Sigmoid colon (tissue), 7 donors: ENCODE results near the gene PLCB1. TPM values are rescaled to one million over a fixed set of nuclear protein-coding genes. Genes with fewer than 3 reads are reported as not detected.

Experiments used
- DNase-seq: peaks from one replicate; pipeline ENCODE4 v3.0.0-alpha.2; 2019
- H3K27ac ChIP-seq, 4 donors: fragments of 200-600 bp; sonication (generic); one replicate each; pipeline ENCODE4 v1.5.1; 2016 to 2019; ENCODE audit warnings: mild to moderate bottlenecking in 1 of 4
- H3K27me3 ChIP-seq, 3 donors: fragments of 200-600 bp; sonication (generic); one replicate each; pipeline ENCODE4 v1.5.1; 2019; ENCODE audit warnings: mild to moderate bottlenecking in 1 of 3
- H3K36me3 ChIP-seq, 4 donors: fragments of 200-600 bp; sonication (generic); one replicate each; pipeline ENCODE4 v1.5.1; 2016 to 2019
- H3K4me1 ChIP-seq, 4 donors: fragments of 200-600 bp; sonication (generic); one replicate each; pipeline ENCODE4 v1.5.1; 2017 to 2019
- H3K4me3 ChIP-seq, 4 donors: fragments of 200-600 bp; sonication (generic); one replicate each; pipeline ENCODE4 v1.5.1; 2017 to 2019; ENCODE audit warnings: mild to moderate bottlenecking in 2 of 4, moderate library complexity in 1 of 4
- H3K9me3 ChIP-seq, 4 donors: fragments of 200-600 bp in 3 of 4; sonication (generic) in 3 of 4; one replicate each; pipeline versions ENCODE4 v1.5.1 to v1.6.1; 2013 to 2019
- CTCF ChIP-seq, 4 experiments: fragments of 450-650 bp in 3 of 4; fragments of 200-600 bp in 1 of 4; IDR thresholded peaks; one replicate each; pipeline ENCODE4 v1.5.1; 2016 to 2019; ENCODE audit warnings: antibody characterized with exemption in 4 of 4, mild to moderate bottlenecking in 3 of 4, moderate library complexity in 2 of 4
- EP300 ChIP-seq, 4 donors: sonication (generic); formaldehyde crosslinking; IDR thresholded peaks; one replicate each; pipeline ENCODE4 v1.6.1; 2017; ENCODE audit warnings: antibody characterized with exemption in 4 of 4
- POLR2A ChIP-seq, 2 donors: fragments of 450-650 bp; IDR thresholded peaks; one replicate each; pipeline ENCODE4 v1.6.1; 2016; ENCODE audit warnings: antibody characterized with exemption in 2 of 2, mild to moderate bottlenecking in 2 of 2, moderate library complexity in 2 of 2
- POLR2AphosphoS5 ChIP-seq, 4 donors: sonication (generic); formaldehyde crosslinking; IDR thresholded peaks; one replicate each; pipeline ENCODE4 v1.6.1; 2017; ENCODE audit warnings: antibody characterized with exemption in 4 of 4
- WGBS, 2 donors: extraction: QIAGEN DNeasy Blood & Tissue Kit; methylation state at CpG; one replicate each; pipeline ENCODE4 v1.1.7; 2013; 5-methylcytosine and 5-hydroxymethylcytosine counted together
- intact Hi-C: fragments of 100-400 bp; cut with DNase I; formaldehyde crosslinking; loops from one replicate; pipeline ENCODE4 v1.15.1; 2023
- polyA plus RNA-seq, 3 donors: library from polyadenylated mRNA; stranded (reverse); fragments of 200-250 nt; gene quantifications; one replicate each; pipeline ENCODE4 v1.2.3, GENCODE V29; 2013
- total RNA-seq, 4 donors: library from RNA; depleted of rRNA; stranded (reverse); fragments of >200 nt; gene quantifications; one replicate each; pipeline ENCODE4 v1.1.0, GENCODE V29; 2016
- donor health status: healthy with polysubstance abuse.
- donor health status: Bipolar disorder and iron deficiency.
- donor health status: healthy.

Gene PLCB1
- total and polyA plus RNA-seq, 7 donors: 0.92 to 117 (median 86.7) TPM

GRCh38 chr20:8303651-8304050 lies 171.6 kb downstream of the PLCB1 start:
- Histone ChIP-seq H3K27ac (no peak overlapping the region), H3K36me3 (no peaks in the 10 kb centered on the region), H3K9me3 (no peaks in the 10 kb centered on the region), H3K4me1 (peaks cover 0 to 43% (median 34%) of the 10 kb centered on the region in 4 donors), H3K4me3 (no peak overlapping the region), H3K27me3 (no peaks in the 10 kb centered on the region)
- no peak for DNase-seq
- intact Hi-C loops: no loop called here
- 50 to 55% methylated on average over 3 of the region's 3 CpGs for WGBS, 2 donors
- TF ChIP-seq POLR2AphosphoS5 (IDR thresholded peaks at IDR 0.05) (no peak), EP300 (IDR thresholded peaks at IDR 0.05) (no peak), POLR2A (IDR thresholded peaks at IDR 0.05) (no peak), CTCF (IDR thresholded peaks at IDR 0.05) (no peak)

GRCh38 chr20:8304124-8304816 lies 172.2 kb downstream of the PLCB1 start:
- 63 to 68% methylated on average over 1 of the region's 1 CpG for WGBS, 2 donors
- peaks cover 0 to 43% (median 35%) of the 10 kb centered on the region in 4 donors for H3K4me1 ChIP-seq
- no peak for DNase-seq
- H3K36me3 ChIP-seq: no peaks in the 10 kb centered on the region
- intact Hi-C loops: no loop called here
- no peak overlapping the region for H3K27ac ChIP-seq
- TF ChIP-seq POLR2AphosphoS5 (IDR thresholded peaks at IDR 0.05) (peak in 1 of 4 donors; percentile 18), POLR2A (IDR thresholded peaks at IDR 0.05) (no peak)
- H3K27me3 ChIP-seq: no peaks in the 10 kb centered on the region
- H3K4me3 ChIP-seq: no peak overlapping the region
- no peaks in the 10 kb centered on the region for H3K9me3 ChIP-seq

- TF ChIP-seq POLR2A (IDR thresholded peaks at IDR 0.05) (no peak), CTCF (IDR thresholded peaks at IDR 0.05) (peak in 3 of 4 experiments; percentile 8 to 37 (median 11)), EP300 (IDR thresholded peaks at IDR 0.05) (no peak)
- intact Hi-C loops: no loop called here
- no peak for DNase-seq
- Histone ChIP-seq H3K27ac (no peak overlapping the region), H3K36me3 (no peaks in the 10 kb centered on the region), H3K27me3 (no peaks in the 10 kb centered on the region), H3K4me3 (no peak overlapping the region), H3K4me1 (peaks cover 0 to 44% (median 39%) of the 10 kb centered on the region in 4 donors), H3K9me3 (no peaks in the 10 kb centered on the region)
- WGBS, 2 donors: 39 to 58% methylated on average over 11 of the region's 11 CpGs
Observed at GRCh38 chr20:8305449-8305978, 173.4 kb downstream of the PLCB1 start.

- intact Hi-C loops: no loop called here
- 26 to 55% methylated on average over 3 of the region's 3 CpGs for WGBS, 2 donors
- peak in 1 of 4 donors; percentile 51 for TF ChIP-seq POLR2AphosphoS5 (IDR thresholded peaks at IDR 0.05)
- TF ChIP-seq POLR2A (IDR thresholded peaks at IDR 0.05): no peak
- no peak for TF ChIP-seq CTCF (IDR thresholded peaks at IDR 0.05)
- TF ChIP-seq EP300 (IDR thresholded peaks at IDR 0.05): no peak
- no peak for DNase-seq
- Histone ChIP-seq H3K4me3 (no peak overlapping the region), H3K36me3 (no peaks in the 10 kb centered on the region), H3K4me1 (peaks cover 0 to 33% (median 29%) of the 10 kb centered on the region in 4 donors), H3K27ac (peak overlapping the region in 1 of 4 donors; percentile 42), H3K27me3 (no peaks in the 10 kb centered on the region), H3K9me3 (no peaks in the 10 kb centered on the region)
Observed at GRCh38 chr20:8306937-8307336, 174.9 kb downstream of the PLCB1 start.

GRCh38 chr20:8309634-8310033 lies 177.6 kb downstream of the PLCB1 start:
- TF ChIP-seq CTCF (IDR thresholded peaks at IDR 0.05) (no peak), POLR2AphosphoS5 (IDR thresholded peaks at IDR 0.05) (no peak), EP300 (IDR thresholded peaks at IDR 0.05) (no peak), POLR2A (IDR thresholded peaks at IDR 0.05) (no peak)
- Histone ChIP-seq H3K27me3 (no peaks in the 10 kb centered on the region), H3K27ac (no peak overlapping the region), H3K4me1 (peaks cover 0 to 19% (median 15%) of the 10 kb centered on the region in 4 donors), H3K9me3 (no peaks in the 10 kb centered on the region), H3K4me3 (no peak overlapping the region), H3K36me3 (no peaks in the 10 kb centered on the region)
- no peak for DNase-seq
- WGBS, 2 donors: 67 to 76% methylated on average over 5 of the region's 5 CpGs
- intact Hi-C loops: no loop called here
